Measurements from ENCODE around the gene NRG3. TPM values are rescaled to one million over a fixed set of nuclear protein-coding genes. Genes with fewer than 3 reads are reported as not detected.
"Not testable (repeated sequence)": the region's sequence is repeated elsewhere in the genome, so short reads cannot be mapped to it uniquely, and the experiment has no call there.

Gene NRG3
- total RNA-seq, 1 experiment from 2014 or later: not detected

- Histone ChIP-seq H3K27ac (no peak overlapping the region), H3K4me3 (no peak overlapping the region), H3K27me3 (no peaks in the 10 kb centered on the region), H3K4me1 (no peaks in the 10 kb centered on the region), H3K36me3 (no peaks in the 10 kb centered on the region), H3K9me3 (replicated peaks) (no peaks in the 10 kb centered on the region)
- no peak for DNase-seq
These were observed 1067.5 kb downstream of the NRG3 start for GRCh38 chr10:82942286-82943099.

- no peaks in the 10 kb centered on the region for H3K27me3 ChIP-seq
- H3K36me3 ChIP-seq: no peaks in the 10 kb centered on the region
- H3K4me1 ChIP-seq: no peaks in the 10 kb centered on the region
- no peak for DNase-seq
- H3K27ac ChIP-seq: no peak overlapping the region
- H3K4me3 ChIP-seq: no peak overlapping the region
- H3K9me3 ChIP-seq (replicated peaks): no peaks in the 10 kb centered on the region
These were observed 1068.1 kb downstream of the NRG3 start for GRCh38 chr10:82943142-82943541.

- DNase-seq: no peak
- H3K27ac ChIP-seq: no peak overlapping the region
- H3K4me3 ChIP-seq: no peak overlapping the region
- no peaks in the 10 kb centered on the region for H3K36me3 ChIP-seq
- H3K27me3 ChIP-seq: no peaks in the 10 kb centered on the region
- H3K4me1 ChIP-seq: no peaks in the 10 kb centered on the region
- no peaks in the 10 kb centered on the region for H3K9me3 ChIP-seq (replicated peaks)
These were observed 1075.0 kb downstream of the NRG3 start for GRCh38 chr10:82949816-82950575.

- Histone ChIP-seq H3K4me1 (no peaks in the 10 kb centered on the region), H3K36me3 (no peaks in the 10 kb centered on the region), H3K4me3 (no peak overlapping the region), H3K27ac (no peak overlapping the region), H3K27me3 (no peaks in the 10 kb centered on the region), H3K9me3 (replicated peaks) (no peaks in the 10 kb centered on the region)
- no peak for DNase-seq
These were observed 1078.3 kb downstream of the NRG3 start for GRCh38 chr10:82953331-82953730.

GRCh38 chr10:82953909-82954308 is 1078.9 kb downstream of the NRG3 start:
- DNase-seq: no peak
- Histone ChIP-seq H3K27me3 (no peaks in the 10 kb centered on the region), H3K9me3 (replicated peaks) (no peaks in the 10 kb centered on the region), H3K4me3 (no peak overlapping the region), H3K36me3 (no peaks in the 10 kb centered on the region), H3K4me1 (no peaks in the 10 kb centered on the region), H3K27ac (no peak overlapping the region)

GRCh38 chr10:82960421-82961060 is 1085.5 kb downstream of the NRG3 start:
- H3K4me1 ChIP-seq, H3K4me3 ChIP-seq, H3K27me3 ChIP-seq: not testable (repeated sequence)

GRCh38 chr10:82961864-82962263 is 1086.9 kb downstream of the NRG3 start:
- H3K4me1 ChIP-seq: no peaks in the 10 kb centered on the region
- no peaks in the 10 kb centered on the region for H3K36me3 ChIP-seq
- no peak for DNase-seq
- H3K27me3 ChIP-seq: no peaks in the 10 kb centered on the region
- no peaks in the 10 kb centered on the region for H3K9me3 ChIP-seq (replicated peaks)
- no peak overlapping the region for H3K27ac ChIP-seq
- no peak overlapping the region for H3K4me3 ChIP-seq

More at GRCh38 chr10:82960421-82961060, 1085.5 kb downstream of the NRG3 start:
- not testable (repeated sequence) for H3K9me3 ChIP-seq (replicated peaks); DNase-seq; H3K36me3 ChIP-seq; H3K27ac ChIP-seq

- Histone ChIP-seq H3K4me3 (no peak overlapping the region), H3K27ac (no peak overlapping the region), H3K36me3 (no peaks in the 10 kb centered on the region), H3K4me1 (no peaks in the 10 kb centered on the region), H3K9me3 (replicated peaks) (no peaks in the 10 kb centered on the region), H3K27me3 (no peaks in the 10 kb centered on the region)
- DNase-seq: no peak
These were observed 1091.1 kb downstream of the NRG3 start for GRCh38 chr10:82966130-82966529.

- H3K27me3 ChIP-seq: no peaks in the 10 kb centered on the region
- no peaks in the 10 kb centered on the region for H3K9me3 ChIP-seq (replicated peaks)
- H3K27ac ChIP-seq: no peak overlapping the region
- no peak for DNase-seq
- H3K4me1 ChIP-seq: no peaks in the 10 kb centered on the region
- no peak overlapping the region for H3K4me3 ChIP-seq
- H3K36me3 ChIP-seq: no peaks in the 10 kb centered on the region
These were observed 1093.5 kb downstream of the NRG3 start for GRCh38 chr10:82968533-82968932.

GRCh38 chr10:82969405-82969804 is 1094.4 kb downstream of the NRG3 start:
- peak in 1 of 2 experiments; percentile 8 for DNase-seq
- no peaks in the 10 kb centered on the region for H3K4me1 ChIP-seq
- H3K27ac ChIP-seq: no peak overlapping the region
- no peaks in the 10 kb centered on the region for H3K27me3 ChIP-seq
- H3K9me3 ChIP-seq (replicated peaks): no peaks in the 10 kb centered on the region
- no peaks in the 10 kb centered on the region for H3K36me3 ChIP-seq
- no peak overlapping the region for H3K4me3 ChIP-seq

- Histone ChIP-seq H3K4me1 (no peaks in the 10 kb centered on the region), H3K4me3 (no peak overlapping the region), H3K9me3 (replicated peaks) (no peaks in the 10 kb centered on the region), H3K27me3 (no peaks in the 10 kb centered on the region), H3K36me3 (no peaks in the 10 kb centered on the region), H3K27ac (no peak overlapping the region)
- DNase-seq: no peak
These were observed 1105.3 kb downstream of the NRG3 start for GRCh38 chr10:82980321-82980720.

- Histone ChIP-seq H3K36me3 (no peaks in the 10 kb centered on the region), H3K9me3 (replicated peaks) (no peaks in the 10 kb centered on the region), H3K4me3 (no peak overlapping the region), H3K27ac (no peak overlapping the region), H3K4me1 (no peaks in the 10 kb centered on the region), H3K27me3 (no peaks in the 10 kb centered on the region)
- no peak for DNase-seq
These were observed 1106.2 kb downstream of the NRG3 start for GRCh38 chr10:82981137-82981723.

GRCh38 chr10:82982110-82982608 is 1107.2 kb downstream of the NRG3 start:
- Histone ChIP-seq H3K36me3 (no peaks in the 10 kb centered on the region), H3K27ac (no peak overlapping the region), H3K4me3 (no peak overlapping the region)

GRCh38 chr10:82986216-82986615 is 1111.2 kb downstream of the NRG3 start:
- Histone ChIP-seq H3K36me3 (no peaks in the 10 kb centered on the region), H3K9me3 (replicated peaks) (no peaks in the 10 kb centered on the region), H3K4me3 (no peak overlapping the region), H3K27me3 (no peaks in the 10 kb centered on the region), H3K27ac (no peak overlapping the region), H3K4me1 (no peaks in the 10 kb centered on the region)
- DNase-seq: no peak

More at GRCh38 chr10:82982110-82982608, 1107.2 kb downstream of the NRG3 start:
- Histone ChIP-seq H3K27me3 (no peaks in the 10 kb centered on the region), H3K9me3 (replicated peaks) (no peaks in the 10 kb centered on the region), H3K4me1 (no peaks in the 10 kb centered on the region)
- no peak for DNase-seq

- DNase-seq; H3K9me3 ChIP-seq (replicated peaks); H3K4me3 ChIP-seq; H3K36me3 ChIP-seq; H3K4me1 ChIP-seq; H3K27me3 ChIP-seq; H3K27ac ChIP-seq: not testable (repeated sequence)
These were observed 1131.5 kb downstream of the NRG3 start for GRCh38 chr10:83006479-83006878.
